PC-3 (cell line): ENCODE results near the gene TRUB2.

Experiments used
- CTCF ChIP-seq: fragments of 300-600 bp; sonication (generic); conservative IDR thresholded peaks from 2 replicates; pipeline ENCODE4 v1.5.1; 2017; ENCODE audit warnings: antibody characterized with exemption, low read depth, mild to moderate bottlenecking, low read length
- EZH2 ChIP-seq: fragments of 300-600 bp; sonication (generic); IDR thresholded peaks from one replicate; pipeline ENCODE4 v1.6.1; 2017; ENCODE audit warnings: antibody characterized with exemption, mild to moderate bottlenecking, low read length; ENCODE audit not compliant: unreplicated experiment

- no peak for TF ChIP-seq CTCF
- TF ChIP-seq EZH2 = no peak
Observed at GRCh38 chr9:128335914-128336313, 13.7 kb upstream of the TRUB2 start.
